DMS 273 (cell line): Measurements from ENCODE around the gene KLF14.
A peak's percentile ranks its signal among the peaks of the same experiment; 100 is the strongest.
"Not testable (repeated sequence)": the region's sequence is repeated elsewhere in the genome, so short reads cannot be mapped to it uniquely, and the experiment has no call there.

Experiments
- DNase-seq: peaks from one replicate; lab custom pipeline; 2025; ENCODE audit not compliant: unreplicated experiment; lab: John Stamatoyannopoulos, UW

Gene KLF14

GRCh38 chr7:130719541-130719940, 14.5 kb downstream of the KLF14 start:
- no peak for DNase-seq

DNA sequence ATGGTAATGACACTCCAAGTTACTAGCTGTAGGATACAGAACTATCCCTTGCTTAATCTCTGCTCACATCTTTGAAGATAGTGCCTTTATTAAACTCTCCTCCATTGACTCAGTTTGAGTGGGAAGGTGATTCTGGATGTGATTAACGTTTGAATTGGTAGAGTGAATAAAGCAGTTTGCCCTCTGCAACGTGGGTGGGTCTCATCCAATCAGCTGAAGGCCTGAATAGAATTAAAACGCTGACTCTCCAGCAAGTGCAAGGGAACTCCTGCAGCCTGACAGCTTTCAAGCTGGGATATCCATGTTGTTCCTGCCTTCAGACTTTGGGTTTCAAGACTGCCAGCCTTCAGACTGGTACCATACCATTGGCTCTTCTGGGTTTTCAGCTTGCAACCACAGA, 21.6 kb downstream of the KLF14 start:
- DNase-seq, result no peak

DNA sequence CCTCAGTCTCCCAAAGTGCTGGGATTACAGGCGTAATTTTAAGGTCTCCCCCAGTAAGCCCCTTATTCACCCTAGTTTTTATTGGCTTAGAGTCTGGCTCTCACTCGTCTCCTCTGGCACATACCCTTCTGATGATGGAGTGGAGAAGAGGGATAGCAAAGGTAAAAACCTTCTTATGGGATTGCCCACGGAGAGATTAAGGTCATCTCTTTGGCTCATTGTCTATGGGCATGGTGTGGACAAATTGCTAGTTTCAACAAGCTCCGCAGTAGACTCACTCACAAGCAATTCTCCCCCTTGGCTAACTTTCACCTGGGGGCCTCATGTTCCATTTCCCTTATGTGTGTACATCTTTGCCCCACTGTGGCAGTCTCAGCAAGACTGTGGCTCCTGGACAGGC, 25.2 kb downstream of the KLF14 start:
- no peak for DNase-seq

- DNase-seq, result no peak
Observed at GRCh38 chr7:130708001-130708400, 26.0 kb downstream of the KLF14 start.

- DNase-seq, result no peak
Observed at GRCh38 chr7:130703851-130704250, 30.2 kb downstream of the KLF14 start.

GRCh38 chr7:130701650-130702049, 32.4 kb downstream of the KLF14 start:
- no peak for DNase-seq

DNA sequence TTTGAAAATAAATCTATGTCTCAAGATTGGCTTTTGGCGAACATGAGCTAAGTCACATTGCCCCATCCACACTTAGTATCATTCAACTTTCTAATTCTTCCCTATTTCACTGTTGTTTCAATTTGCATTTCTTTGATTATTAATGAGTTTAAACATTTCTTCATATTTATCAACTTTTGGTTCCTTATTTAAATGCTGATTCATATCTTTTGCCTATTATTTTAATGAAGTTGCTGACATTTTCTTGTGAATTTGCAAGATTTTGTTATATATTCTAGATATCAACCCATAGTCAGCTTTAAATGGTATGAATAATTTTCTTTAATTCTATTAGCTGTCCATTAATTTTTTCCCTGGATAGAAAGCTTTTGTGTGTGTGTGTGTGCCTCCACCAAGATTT, 33.2 kb downstream of the KLF14 start:
- no peak for DNase-seq

GRCh38 chr7:130699686-130700085, 34.3 kb downstream of the KLF14 start:
- DNase-seq, result no peak

GRCh38 chr7:130697820-130698219, 36.2 kb downstream of the KLF14 start:
- DNase-seq, result no peak

- peak; percentile 80 for DNase-seq
Observed at GRCh38 chr7:130695840-130696239, 38.2 kb downstream of the KLF14 start.

GRCh38 chr7:130692396-130692795, 41.6 kb downstream of the KLF14 start:
- not testable (repeated sequence) for DNase-seq

- no peak for DNase-seq
Observed at GRCh38 chr7:130689683-130690082, 44.3 kb downstream of the KLF14 start.

GRCh38 chr7:130683026-130683425, 51.0 kb downstream of the KLF14 start:
- DNase-seq, result no peak
